ENCODE measurements around the gene ANKRD33B.
"Not testable (repeated sequence)": the region's sequence is repeated elsewhere in the genome, so short reads cannot be mapped to it uniquely, and the experiment has no call there.

ANKRD33B gene

DNA sequence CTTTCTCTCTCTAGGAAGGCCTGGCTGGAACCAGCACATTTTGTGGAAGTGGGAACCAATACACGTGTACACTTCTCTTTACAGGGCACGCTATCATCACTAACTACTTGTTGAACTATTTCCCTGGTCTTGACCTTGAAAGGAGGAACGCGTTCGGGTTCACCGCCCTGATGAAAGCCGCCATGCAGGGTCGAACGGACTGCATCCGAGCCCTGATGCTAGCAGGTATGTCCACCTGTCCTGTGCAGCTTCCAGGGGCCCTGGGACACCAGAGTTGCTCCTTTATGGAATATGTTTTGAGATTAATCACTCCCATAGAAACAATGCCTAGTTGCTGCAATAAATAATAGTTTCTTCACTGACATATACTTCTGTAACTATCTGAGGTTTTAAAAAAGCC is 74.1 kb downstream of the ANKRD33B start:
- DNase-seq (ENCODE audit: low spot score) = no peak

- DNase-seq (ENCODE audit: low spot score) = not testable (repeated sequence)
Measured at GRCh38 chr5:10638723-10639122, 74.9 kb downstream of the ANKRD33B start.

DNA sequence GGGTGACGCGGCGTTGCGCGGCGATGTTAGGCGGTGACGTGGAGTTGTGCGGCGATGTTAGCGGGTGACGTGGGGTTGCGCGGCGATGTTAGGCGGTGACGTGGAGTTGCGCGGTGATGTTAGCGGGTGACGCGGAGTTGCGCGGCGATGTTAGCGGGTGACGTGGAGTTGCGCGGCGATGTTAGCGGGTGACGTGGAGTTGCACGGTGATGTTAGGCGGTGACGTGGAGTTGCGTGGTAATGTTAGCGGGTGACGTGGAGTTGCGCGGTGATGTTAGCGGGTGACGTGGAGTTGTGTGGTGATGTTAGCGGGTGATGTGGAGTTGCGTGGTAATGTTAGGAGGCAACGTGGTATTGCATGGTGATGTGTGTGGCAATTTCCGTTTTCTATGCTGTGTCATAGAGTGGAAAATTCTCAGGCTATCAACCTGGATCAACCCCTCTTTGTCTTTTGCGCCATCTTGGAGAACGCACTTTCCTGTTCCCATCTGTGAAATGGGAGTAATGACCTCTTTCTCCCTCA is 76.0 kb downstream of the ANKRD33B start:
- no peak for DNase-seq (ENCODE audit: low spot score)

GRCh38 chr5:10642367-10642766 is 78.5 kb downstream of the ANKRD33B start:
- no peak for DNase-seq (ENCODE audit: low spot score)

- DNase-seq (ENCODE audit: low spot score) = no peak
Measured at GRCh38 chr5:10644192-10644591, 80.3 kb downstream of the ANKRD33B start.

DNA sequence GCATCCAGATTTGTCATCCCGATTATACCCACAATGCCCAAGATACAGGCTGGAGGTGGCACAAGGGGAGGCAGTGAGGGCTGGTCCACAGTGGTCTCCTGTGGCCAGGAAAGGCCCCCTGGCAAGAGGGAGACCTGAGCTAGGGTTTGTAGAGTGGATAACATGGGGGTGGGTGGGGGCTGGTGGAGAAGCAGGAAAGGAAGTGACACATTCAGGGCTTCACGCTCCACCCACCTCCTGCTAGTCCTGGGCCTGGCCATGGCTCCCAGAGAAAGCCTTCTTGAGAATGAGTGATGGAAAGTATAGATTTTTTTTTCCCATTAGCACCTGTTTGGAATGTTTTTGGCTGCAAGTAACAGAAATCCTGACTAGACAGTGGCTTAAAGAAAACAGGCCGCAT is 81.3 kb downstream of the ANKRD33B start:
- no peak for DNase-seq (ENCODE audit: low spot score)

GRCh38 chr5:10645671-10646070 is 81.8 kb downstream of the ANKRD33B start:
- no peak for DNase-seq (ENCODE audit: low spot score)

GRCh38 chr5:10647640-10648039 is 83.8 kb downstream of the ANKRD33B start:
- no peak for DNase-seq (ENCODE audit: low spot score)

DNA sequence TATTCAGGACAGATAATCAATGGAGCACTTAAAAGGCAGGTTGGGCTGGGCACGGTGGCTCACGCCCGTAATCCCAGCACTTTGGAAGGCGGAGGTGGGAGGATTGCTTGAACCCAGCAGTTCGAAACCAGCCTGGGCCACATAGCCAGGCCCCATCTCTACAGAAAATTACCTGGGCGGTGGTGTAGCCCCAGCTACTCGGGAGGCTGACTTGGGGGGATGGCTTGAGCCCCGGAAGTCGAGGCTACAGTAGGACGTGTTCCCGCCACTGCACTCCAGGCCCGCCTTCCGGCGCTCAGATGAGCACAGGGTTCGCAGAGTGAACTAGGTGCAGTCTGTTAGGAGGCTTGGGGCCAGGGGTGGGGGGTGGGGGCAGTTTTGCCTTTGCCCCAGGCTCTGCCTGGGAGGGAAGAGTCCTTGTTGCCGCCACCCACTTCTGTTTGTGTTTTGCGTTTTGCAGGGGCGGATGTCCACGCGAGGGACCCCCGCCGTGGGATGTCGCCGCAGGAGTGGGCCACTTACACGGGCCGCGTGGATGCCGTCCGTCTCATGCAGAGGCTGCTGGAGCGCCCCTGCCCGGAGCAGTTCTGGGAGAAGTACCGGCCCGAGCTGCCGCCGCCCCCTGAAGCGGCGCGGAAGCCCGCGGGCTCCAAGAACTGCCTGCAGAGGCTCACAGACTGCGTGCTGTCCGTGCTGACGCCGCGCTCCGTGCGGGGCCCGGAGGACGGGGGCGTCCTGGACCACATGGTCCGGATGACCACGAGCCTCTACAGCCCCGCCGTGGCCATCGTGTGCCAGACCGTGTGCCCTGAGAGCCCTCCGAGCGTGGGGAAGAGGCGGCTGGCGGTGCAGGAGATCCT is 85.2 kb downstream of the ANKRD33B start:
- no peak for DNase-seq (ENCODE audit: low spot score)

DNA sequence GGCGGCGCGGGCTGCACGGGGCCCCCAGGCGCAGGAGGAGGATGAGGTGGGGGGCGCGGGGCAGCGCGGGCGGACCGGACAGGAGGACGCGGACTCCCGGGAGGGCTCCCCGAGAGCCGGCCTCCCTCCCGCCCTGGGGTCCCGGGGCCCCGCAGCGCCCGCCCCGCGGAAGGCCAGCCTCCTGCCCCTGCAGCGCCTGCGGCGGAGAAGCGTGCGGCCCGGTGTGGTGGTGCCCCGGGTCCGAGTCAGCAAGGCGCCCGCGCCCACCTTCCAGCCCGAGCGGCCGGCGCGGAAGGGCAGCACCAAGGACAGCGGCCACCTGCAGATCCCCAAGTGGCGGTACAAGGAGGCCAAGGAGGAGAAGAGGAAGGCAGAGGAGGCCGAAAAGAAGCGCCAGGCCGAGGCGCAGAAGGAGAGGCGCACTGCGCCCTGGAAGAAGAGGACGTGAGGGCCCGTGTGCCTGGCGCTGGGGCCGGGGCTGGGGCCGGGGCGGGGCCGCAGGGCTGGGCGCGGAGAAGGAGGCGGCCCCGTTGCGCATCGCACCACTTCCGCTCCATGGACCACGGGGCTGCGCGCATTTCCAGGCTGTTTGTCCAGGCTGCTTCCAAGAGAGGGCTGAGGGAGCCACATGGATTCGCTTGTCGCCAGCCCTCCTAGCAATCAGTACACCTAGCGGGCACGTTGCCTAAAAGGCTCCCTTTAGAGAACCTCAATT is 86.0 kb downstream of the ANKRD33B start:
- DNase-seq (ENCODE audit: low spot score) = no peak

DNA sequence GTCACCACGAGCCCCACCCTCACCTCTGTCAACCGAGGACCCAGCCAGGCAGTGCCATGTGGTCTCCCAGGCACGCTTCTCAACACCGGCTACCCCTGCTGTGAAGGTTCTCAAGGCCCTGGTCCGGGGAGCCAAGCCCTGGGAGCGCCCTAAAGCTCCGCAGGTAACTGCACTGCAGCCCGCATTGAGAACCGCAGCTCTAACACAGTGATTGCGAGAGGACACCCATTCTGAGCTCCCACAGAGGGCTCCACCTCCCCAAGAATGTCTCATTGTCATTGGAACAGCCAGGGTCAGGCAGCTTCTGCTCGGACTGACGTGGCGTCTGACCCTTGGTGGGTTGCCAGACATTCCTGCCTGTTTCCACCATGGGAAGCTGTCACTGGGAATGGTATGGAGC is 88.3 kb downstream of the ANKRD33B start:
- no peak for DNase-seq (ENCODE audit: low spot score)

- DNase-seq (ENCODE audit: low spot score) = no peak
Measured at GRCh38 chr5:10652606-10653005, 88.7 kb downstream of the ANKRD33B start.

DNA sequence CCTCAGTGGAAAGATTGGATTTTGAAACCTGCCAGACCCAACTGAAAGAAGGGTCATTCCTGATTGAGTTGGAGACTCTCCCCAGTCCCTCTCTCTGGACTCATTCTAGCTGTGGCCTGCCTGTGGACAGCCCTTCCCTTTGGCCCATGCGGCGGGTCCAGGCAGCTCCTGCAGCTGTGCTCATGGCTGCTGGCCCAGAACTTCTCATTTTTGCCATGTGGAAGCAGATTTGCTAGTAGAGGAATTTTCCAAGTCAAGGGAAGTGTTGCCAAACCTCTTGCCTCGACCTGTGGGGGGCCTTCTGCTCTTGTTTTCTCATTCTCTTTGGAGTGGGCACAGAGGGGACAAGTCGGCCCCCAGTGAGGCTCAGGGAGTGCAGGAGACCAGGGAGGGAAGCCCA is 89.2 kb downstream of the ANKRD33B start:
- no peak for DNase-seq (ENCODE audit: low spot score)

GRCh38 chr5:10653751-10654400 is 90.0 kb downstream of the ANKRD33B start:
- DNase-seq (ENCODE audit: low spot score) = no peak

GRCh38 chr5:10654566-10654965 is 90.7 kb downstream of the ANKRD33B start:
- no peak for DNase-seq (ENCODE audit: low spot score)

GRCh38 chr5:10655161-10655971 is 91.5 kb downstream of the ANKRD33B start:
- DNase-seq (ENCODE audit: low spot score) = no peak

DNA sequence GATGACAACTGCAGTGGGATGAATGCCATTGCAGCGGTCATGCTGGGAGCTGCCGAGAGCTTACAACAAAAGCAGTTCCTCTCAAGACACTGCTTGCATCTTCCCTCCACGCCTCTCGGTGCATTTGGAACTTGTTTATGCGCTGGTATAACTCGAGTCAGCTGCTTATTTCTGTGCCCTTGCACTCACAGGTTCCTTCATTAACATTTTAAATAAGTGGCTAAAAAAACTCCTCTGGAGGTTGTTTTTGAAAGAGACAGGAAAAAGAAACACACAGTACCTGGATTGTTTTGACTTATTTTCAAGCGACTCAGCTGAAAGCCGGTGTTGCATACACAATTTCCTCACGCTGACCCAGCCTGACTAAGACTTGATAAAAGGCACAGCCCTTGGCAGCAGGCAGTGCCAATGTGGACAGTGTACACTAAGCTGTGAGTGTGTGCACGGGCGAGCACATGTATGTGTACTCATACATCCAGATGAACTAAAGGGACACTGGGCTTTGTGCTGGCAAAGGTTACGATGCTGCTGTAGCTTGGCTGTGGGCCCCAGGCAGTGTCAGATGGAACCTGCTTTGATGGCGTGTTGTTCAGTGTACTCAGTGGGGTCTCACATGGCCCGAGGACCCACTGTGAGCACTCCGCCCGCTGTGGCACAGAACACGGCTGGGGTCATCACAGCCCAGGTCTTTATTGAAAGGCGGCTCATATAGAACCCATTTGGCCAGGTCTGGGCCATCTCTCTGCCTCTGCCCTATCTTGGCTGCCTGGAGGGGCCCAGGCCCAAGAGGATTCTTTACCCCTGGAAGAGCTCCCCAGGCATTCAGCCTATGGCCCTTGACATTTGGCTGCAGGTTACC is 92.3 kb downstream of the ANKRD33B start:
- DNase-seq (ENCODE audit: low spot score) = no peak

DNA sequence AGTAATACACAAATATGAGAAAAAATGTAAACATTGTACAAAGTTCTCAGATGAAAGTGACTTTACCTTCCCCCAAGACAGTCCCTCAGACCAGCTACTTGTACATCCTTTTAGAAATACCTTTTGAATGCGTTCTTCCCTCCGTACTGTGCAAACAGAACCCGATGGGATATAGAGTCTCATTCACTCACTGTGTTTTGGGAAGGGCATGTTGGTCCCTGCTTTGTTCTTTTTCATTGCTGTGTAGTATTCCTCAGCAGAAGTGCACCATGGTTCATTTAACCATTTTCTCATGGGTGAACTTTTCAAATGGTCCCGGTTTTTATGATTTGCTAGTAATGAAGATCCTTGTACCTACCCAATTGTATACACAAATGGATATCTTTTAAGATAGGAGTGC is 94.4 kb downstream of the ANKRD33B start:
- no peak for DNase-seq (ENCODE audit: low spot score)

GRCh38 chr5:10660135-10660534 is 96.3 kb downstream of the ANKRD33B start:
- DNase-seq (ENCODE audit: low spot score) = no peak

DNA sequence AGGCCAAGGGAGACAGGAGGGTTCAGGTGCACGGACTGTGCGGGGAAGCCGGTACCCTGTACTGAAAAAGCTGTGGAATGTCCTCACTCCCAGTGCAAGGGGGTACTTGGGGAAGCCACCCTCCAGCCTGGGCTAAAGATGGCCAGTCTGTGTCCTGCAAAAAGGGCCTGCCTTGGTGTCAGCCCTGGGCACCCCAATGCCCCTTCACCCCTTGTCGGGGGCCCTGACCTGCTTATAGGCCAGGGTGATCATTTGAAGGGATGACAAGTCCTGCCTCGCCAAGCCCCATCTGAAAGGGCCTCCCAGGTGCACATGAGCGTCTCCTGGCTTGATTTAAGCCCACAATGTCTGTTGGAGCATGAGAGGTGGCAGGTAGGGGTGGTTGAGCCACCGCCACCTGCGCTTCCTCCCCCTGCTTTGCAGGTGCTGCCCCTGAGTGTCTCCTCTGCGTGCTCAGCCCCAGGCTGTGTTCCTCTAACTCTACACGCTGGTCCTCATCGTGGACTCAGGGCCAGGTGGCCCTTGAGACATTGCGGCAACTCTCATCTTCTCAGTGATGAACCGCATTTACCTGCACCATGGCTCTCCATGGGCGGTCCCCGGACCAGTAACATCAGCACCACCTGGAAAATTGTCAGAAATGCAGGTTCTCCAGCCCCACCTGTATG is 97.0 kb downstream of the ANKRD33B start:
- no peak for DNase-seq (ENCODE audit: low spot score)

Measured in HuH-7.5 (cell line).